SK-MEL-5 (cell line): ENCODE data around the gene CHN2. TPM values are rescaled to one million over a fixed set of nuclear protein-coding genes. Genes with fewer than 3 reads are reported as not detected.
A peak's percentile ranks its signal among the peaks of the same experiment; 100 is the strongest.

ENCODE experiments used
- DNase-seq: peaks from one replicate; pipeline ENCODE4 v3.0.0-alpha.2; 2016; ENCODE audit warnings: low read depth, low spot score
- in situ Hi-C: cut with HindIII; loops from 2 replicates; pipeline ENCODE4 v1.10.0; 2016; ENCODE audit warnings: low sequenced_read_pairs, high pct_unique_total_duplicates, low pct_unique_long_range_greater_than_20kb
- polyA plus RNA-seq, 2 experiments: library from polyadenylated mRNA; depleted of rRNA; stranded (reverse); fragments of >200 nt; gene quantifications; 2 replicates each; pipeline ENCODE4 v1.2.3, GENCODE V29; 2015
- total RNA-seq: library from RNA; depleted of rRNA; stranded (reverse); fragments of >200 nt; shearing (Covaris generic); gene quantifications from 2 replicates; pipeline ENCODE4 v1.2.3, GENCODE V29; 2014; rRNA removed

CHN2 gene
- total RNA-seq = 39.5 and 40.5 TPM in 2 replicates
- polyA plus RNA-seq (2015; cell fraction: cytosol; rRNA removed) = 36.7 and 41.7 TPM in 2 replicates
- polyA plus RNA-seq (2015; cell fraction: nucleus; rRNA removed) = 41.4 and 48.4 TPM in 2 replicates

GRCh38 chr7:29194594-29195427 is at the start of gene CHN2:
TSS of gene CHN2 (plus strand) at chr7:29194775.
- in situ Hi-C loops = no loop called here
- DNase-seq = peak; percentile 74

DNA sequence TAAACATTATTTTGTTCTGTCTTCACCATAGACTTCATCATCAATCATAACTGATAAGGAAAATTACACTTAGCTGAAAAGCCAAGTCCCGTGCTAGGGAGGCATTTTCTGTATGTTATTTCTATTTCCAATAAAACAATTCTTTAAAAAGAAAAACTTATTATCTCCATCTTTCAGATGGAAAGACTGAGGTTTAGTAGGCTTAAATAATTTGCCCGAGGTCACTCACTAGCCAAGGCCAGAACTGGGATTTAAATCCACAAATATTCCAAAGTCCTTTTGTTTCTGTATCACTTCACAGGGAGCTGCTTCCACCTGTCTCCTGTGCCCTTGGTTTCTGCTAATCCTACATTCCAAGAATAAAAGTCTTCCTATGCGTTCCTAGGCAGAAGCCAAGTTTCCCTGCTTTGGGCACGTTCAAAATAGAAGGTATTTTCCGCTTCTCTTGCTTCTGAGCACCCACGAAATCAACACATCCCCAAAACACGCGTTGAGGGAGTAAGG is 49.0 kb upstream of the CHN2 start:
- in situ Hi-C loops = no loop called here
- DNase-seq = no peak

DNA sequence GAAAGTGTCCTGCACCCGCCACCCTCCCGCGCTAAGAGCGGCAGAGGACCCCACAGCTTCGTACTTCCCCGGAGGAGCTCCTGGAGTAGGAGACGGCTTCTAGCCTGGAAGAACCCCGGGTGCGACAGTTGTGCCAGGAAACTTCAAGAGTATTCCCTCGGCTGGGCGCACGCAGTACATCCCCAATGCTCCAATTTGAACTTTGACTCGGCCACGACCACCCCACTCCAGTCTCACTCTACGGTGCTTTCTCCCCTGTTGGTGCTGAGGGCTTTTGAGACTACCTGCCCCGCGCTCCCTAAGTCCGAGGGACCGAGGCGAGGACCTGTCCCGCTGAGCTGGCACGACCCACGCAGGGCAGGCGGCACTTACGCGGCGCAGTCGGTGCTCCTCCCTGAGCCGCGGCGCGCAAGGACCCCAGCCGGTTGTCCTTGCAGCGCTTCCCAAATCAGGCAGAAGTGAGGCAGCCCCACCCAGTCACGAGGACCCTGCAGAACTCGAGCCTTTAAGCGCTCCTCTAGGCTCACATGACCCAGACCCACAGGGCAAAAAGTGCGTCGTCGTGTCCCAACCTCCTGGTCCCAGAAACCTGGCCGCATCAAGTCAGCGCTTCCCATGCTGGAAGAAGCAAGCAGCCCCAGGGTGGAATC is 48.4 kb upstream of the CHN2 start, which contains the start of gene CPVL:
CPVL (minus strand) TSS at position 481 of the 650 bp plus-strand sequence. CDS start 25,476 bp downstream, outside the sequence.
- in situ Hi-C loops = no loop called here
- peak; percentile 96 for DNase-seq

DNA sequence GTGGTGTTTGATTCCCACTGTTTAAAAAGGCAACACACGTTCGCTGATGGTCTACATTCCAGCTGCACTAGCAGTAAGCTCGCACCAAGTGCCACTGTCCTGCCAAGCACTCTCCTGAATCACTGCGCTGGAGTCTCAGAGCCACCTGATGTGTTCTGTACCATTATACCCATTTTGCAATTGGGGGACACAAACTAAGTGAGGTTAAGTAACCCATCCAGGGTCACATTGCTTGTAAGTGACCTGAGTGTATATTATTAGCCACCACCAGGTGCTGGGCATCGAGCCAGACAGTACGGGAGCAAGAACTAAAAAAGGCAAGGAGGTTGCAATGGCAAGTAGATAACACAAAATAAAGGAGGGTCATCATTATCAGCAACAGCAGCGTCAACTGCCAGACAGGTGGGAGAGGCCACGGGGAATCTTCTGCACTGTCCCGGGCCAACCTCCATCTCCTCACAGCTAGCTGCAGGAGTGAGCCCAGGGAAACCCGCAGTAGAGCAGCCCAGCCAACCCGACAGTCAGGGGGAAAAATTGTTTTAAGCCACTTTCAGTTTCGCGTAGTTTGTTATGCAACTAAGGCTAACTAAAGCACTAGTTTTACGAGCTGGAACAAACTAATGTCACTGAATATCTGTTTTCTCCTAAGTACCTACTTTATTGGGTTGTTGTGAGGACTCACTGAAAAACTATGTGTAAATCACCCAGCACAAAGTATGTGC is 47.5 kb upstream of the CHN2 start:
- peak; percentile 26 for DNase-seq
- in situ Hi-C loops = no loop called here

DNA sequence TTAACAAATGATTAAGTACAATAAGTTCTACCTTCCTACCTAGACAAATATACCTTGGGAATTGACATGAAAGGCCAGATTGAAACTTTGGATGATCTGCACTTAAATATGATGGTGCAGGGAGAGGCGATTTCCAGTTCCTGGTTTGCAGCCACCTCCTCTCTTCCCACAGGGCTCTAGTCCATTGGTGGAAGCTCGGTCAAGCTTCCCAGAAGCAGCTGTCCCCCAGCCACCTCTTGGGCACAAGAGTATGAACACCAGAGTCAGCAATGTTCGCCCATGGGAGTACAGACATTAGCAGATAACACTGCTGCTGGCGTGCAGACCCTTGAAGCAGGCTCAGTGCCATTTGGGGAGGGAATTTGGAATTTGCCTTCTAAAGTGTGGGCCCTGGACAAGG is 46.8 kb upstream of the CHN2 start:
- in situ Hi-C loops = no loop called here
- peak; percentile 21 for DNase-seq

DNA sequence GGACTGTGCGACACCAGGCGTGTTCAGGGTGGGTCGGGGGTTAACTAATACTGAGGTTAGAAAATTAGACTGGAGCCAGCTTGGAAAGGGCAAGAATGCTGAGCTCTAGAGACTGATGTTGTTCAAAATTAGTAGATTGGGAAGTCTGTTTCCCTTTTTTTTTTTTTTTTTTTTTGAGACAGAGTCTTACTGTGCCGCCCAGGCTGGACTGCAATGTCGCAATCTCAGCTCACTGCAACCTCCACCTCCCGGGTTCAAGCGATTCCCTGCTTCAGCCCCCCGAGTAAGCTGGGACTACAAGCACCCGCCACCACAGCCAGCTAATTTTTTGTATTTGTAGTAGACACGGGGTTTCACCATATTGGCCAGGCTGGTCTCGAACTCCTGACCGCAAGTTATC is 45.5 kb upstream of the CHN2 start:
- no peak for DNase-seq
- in situ Hi-C loops = no loop called here

DNA sequence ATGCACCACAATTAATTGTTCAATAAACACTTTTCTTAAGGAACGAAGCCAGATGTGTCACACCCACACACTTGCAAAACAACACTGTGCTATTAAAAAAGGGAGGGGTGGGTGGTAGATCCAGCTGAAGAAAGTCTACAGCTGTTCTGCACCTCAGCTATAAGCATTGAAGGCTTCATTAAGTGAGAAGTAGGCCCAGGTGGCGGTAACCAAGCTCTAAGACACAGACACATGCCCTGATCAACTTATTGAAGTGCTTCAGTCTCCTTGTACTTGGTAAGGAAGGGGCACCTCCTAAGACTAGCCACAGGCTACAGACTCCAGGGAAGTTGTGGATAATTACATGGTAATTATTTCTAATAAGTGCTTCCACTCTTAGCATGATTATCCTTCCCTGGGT is 43.7 kb upstream of the CHN2 start:
- no peak for DNase-seq
- in situ Hi-C loops = no loop called here

DNA sequence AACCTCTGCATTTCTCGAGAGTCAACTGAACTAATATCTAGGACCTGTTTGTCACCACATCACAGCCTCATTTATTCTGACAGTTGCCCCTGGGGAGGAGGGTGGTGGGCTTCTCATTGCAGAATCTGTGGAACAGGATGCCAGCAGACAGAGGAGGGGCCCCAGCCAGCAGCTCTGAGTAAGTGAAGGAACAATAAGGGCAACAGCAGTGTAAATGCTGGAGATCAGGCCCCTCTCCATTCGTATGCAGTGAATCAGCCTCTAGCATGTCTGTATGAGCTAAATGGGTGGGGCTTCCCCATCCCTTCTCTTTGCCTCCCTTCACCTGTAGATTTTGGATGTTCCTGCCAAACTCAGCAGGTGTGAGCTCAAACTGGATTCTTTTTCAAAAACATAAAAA is 40.5 kb upstream of the CHN2 start:
- in situ Hi-C loops = no loop called here

DNA sequence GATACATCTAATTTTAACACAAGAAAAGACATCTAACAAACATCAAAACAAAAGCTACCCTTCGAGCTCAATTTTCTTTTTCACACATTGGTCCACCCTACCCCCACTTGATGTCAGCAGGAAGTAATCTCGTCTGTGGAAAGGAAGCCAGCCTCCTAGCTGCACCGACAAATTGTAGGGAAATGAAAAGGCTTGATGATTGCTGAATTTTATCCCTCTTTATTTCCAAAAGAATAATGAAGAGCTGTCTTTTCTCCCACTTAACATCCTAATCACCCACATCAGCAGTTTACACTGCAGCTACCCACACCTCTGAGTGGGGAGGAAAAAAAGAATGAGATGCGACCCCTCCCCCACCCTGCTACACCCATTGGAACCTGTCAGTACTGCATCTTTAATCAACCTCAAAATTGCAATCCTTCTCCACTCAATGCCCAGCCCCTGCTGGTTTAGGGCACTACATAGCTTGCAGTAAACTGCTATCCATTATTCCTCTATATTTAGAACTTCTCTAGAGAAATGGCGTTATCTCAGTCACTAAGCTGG is 37.6 kb upstream of the CHN2 start:
- in situ Hi-C loops = no loop called here
- peak; percentile 30 for DNase-seq

More for the DNA sequence above, 40.5 kb upstream of the CHN2 start:
- no peak for DNase-seq

DNA sequence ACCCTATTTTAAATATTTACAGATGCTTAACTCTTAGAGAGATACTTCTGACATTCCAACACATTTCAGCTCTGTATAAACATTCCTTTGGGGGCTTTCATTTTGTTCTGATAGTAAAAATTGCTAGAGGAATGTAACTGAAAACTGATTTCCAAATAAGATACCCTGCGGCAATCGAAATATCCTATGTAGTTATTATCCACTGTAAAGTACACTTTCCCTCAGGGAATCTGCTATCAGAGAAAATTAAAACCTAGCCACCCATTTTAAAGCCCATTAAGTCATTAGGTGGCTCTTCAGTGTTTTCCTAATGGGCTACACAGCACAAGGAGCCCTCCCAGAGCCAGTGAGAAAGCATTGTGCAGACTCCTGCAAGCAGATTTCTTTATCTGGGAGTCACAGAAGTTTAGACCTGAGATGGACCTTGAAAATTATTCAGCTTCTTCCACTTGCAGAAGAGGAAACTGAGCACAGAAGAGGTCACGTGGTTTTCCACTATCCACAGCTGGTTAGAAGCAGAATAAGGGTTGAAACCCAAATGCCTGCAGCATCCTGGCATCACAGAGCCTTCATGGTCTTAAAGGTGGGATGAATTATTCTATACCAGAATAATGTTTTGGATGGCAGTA is 35.7 kb upstream of the CHN2 start:
- no peak for DNase-seq
- in situ Hi-C loops = no loop called here

DNA sequence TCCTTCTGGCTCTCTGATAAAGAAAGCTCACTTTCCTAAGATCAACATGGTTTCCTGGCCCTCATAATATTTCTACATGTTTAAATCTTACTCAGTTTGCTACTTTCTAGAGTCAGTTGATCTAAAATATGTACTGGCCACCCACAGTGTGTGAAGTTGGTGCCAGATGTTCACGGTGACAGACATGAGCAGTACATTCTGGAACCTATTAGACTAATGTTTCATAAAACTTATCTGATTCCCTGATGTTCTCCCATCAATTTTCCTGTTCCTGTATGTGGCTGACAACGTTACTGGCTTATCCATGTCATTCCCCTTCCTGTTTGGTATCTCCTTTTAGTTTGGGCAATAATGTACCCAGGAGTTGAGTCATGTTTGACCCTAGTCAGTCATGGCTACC is 34.5 kb upstream of the CHN2 start:
- in situ Hi-C loops = no loop called here
- DNase-seq = no peak

DNA sequence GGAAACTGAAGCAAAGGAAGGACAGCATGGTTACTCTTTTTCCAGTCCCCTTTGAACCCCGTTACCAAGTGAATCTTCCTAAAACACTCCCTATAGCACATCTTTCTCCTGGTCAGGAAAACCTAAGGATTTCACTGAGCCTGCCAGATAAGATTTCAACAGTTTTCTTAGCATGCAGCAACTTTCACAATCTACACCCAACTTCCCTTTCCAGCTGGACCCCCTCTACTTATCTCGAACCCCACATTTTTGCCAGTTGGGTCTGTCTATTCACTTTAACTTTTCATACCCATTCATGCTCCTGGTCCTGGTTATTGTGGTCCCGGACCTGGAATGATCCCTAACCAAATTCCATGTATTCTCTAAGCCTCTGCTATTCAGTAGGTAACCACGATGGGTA is 33.3 kb upstream of the CHN2 start:
- in situ Hi-C loops = no loop called here
- DNase-seq = no peak

GRCh38 chr7:29162577-29162976 is 32.0 kb upstream of the CHN2 start:
- in situ Hi-C loops = no loop called here
- no peak for DNase-seq

DNA sequence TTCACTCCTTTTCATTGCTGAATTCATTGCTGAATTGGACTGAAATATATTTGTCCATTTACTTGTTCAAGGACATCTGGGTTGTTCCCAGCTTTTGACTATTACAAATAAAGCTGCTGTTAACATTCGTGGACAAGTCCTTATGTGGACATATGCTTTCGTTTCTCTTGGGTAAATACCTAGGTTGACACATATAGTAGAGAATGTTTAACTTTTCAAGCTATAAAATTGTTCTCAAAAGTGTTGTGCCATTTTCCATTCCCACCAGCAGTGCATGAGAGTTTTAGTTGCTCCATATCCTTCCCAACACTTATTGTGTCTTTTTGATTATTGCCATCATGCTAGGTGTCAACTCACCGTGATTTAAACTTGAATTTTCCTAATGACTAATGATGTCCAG is 30.7 kb upstream of the CHN2 start:
- DNase-seq = no peak
- in situ Hi-C loops = no loop called here

DNA sequence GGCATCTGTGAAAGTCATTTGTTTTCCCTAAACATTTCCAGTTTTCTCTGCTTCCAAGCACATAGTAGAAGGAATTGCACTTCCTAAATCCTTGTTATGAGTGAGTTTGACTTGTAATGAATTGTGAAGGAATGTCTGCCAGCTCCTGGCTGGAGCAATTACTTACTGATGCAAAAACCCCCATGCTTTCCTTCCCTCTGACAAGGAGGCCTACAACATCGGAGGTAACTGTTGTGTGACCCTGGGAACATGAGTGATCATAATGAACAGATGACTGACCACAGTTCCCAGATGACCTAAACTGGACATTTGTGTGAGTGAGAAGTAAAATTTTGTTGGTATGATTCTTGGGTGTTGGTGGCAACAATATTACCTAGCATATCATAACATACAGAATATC is 26.9 kb upstream of the CHN2 start:
- DNase-seq = peak; percentile 40
- in situ Hi-C loops = no loop called here

DNA sequence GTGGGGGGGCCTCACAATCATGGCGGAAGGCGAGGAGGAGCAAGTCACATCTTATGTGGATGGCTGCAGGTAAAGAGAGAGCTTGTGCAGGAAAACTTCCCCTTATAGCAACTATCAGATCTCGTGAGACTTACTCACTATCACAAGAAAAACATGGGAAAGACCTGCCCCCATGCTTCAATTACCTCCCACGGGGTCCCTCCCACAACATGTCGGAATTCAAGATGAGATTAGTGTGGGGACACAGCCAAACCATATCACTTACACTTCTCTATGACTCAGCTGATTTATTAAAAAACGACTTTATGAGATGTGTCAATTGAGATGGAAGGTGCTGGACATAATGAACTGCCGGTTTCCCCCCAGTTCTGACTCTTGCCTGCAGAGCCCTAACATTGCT is 23.8 kb upstream of the CHN2 start:
- no peak for DNase-seq

GRCh38 chr7:29173458-29173857 is 21.1 kb upstream of the CHN2 start:
- no peak for DNase-seq

More for the DNA sequence above, 23.8 kb upstream of the CHN2 start:
- in situ Hi-C loops = no loop called here

More at GRCh38 chr7:29173458-29173857, 21.1 kb upstream of the CHN2 start:
- in situ Hi-C loops = no loop called here
